ENCODE results near the gene KLHL33. TPM values are rescaled to one million over a fixed set of nuclear protein-coding genes. Genes with fewer than 3 reads are reported as not detected.
"Not testable (repeated sequence)": the region's sequence is repeated elsewhere in the genome, so short reads cannot be mapped to it uniquely, and the experiment has no call there.

The KLHL33 gene
- total and polyA plus RNA-seq, 11 donors: 0.07 to 1.00 (median 0.58) TPM

DNA sequence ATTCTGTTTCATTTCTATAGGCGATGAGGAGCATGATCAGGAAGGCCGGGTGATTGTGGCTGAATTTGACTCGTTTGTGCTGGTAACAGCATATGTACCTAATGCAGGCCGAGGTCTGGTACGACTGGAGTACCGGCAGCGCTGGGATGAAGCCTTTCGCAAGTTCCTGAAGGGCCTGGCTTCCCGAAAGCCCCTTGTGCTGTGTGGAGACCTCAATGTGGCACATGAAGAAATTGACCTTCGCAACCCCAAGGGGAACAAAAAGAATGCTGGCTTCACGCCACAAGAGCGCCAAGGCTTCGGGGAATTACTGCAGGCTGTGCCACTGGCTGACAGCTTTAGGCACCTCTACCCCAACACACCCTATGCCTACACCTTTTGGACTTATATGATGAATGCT, 21.0 kb upstream of the KLHL33 start:
- no peak overlapping the region for H3K4me3 ChIP-seq
- H3K27ac ChIP-seq: peak overlapping the region in 2 of 12 donors; percentile 7 to 95
- DNase-seq (no peak), ATAC-seq (no peak)
- peaks cover 0 to 54% (median 44%) of the 10 kb centered on the region in 9 donors for H3K36me3 ChIP-seq
- H3K4me1 ChIP-seq: peaks cover 0 to 65% (median 38%) of the 10 kb centered on the region in 12 donors
- H3K9me3 ChIP-seq: no peaks in the 10 kb centered on the region
- intact Hi-C loops (cut with DNase I): loop anchor here in 7 of 10 donors (5.0 to 10.0 kb wide), 9 partner anchors 45 to 228 kb away; partner anchors contain the start of genes PARP2 (in 5 of the 7), RNASE4 (in 2 of the 7), TEP1 (in 2 of the 7) and ANG (in 1 of the 7)
- WGBS, 4 donors: 77 to 82% (median 80%) methylated on average over 13 of the region's 13 CpGs
- no peaks in the 10 kb centered on the region for H3K27me3 ChIP-seq
- TF ChIP-seq CTCF (IDR thresholded peaks at IDR 0.05): no peak
- no peak for TF ChIP-seq POLR2A (IDR thresholded peaks at IDR 0.05)

DNA sequence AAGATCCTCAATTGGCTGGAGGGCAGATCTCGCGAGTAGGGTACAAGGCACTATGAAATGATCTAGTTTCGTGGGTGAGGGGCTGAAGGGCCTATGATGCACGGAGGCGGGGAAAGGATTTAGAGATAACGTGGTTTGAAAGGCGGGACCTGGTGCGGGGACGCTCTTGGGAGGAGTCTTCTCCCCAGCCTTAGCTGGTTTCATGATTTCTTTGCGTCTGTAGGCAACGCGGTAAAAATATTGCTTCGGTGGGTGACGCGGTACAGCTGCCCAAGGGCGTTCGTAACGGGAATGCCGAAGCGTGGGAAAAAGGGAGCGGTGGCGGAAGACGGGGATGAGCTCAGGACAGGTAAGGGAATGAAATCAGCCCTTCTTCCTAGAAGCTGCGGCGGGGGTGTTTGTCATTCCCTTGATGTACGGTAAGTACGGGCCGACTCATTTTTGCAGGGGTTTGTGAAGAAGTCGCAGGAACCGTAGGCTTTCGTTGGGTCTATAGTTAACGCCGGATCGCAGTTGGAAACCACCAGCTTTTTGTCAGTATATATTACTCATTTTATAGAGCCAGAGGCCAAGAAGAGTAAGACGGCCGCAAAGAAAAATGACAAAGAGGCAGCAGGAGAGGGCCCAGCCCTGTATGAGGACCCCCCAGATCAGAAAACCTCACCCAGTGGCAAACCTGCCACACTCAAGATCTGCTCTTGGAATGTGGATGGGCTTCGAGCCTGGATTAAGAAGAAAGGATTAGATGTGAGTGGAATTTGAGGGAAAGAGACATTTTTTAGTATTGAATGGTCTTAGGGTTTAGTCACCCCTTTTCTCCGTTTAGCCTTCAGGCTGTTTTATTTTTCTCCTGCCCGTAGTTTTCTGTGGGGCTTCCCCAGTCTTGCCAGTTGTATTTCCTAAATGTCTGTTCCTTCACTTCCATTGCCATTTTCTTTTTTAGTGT, 19.7 kb upstream of the KLHL33 start:
- peak in 1 of 5 donors; percentile 58 for DNase-seq
- intact Hi-C loops (cut with DNase I): loop anchor here (1.0 to 10.0 kb wide), 13 partner anchors 42 to 229 kb away; partner anchors contain the start of genes PARP2 (in 6 of the 10), TEP1 (in 5 of the 10), RNASE4 (in 2 of the 10) and ANG (in 1 of the 10)
- Histone ChIP-seq H3K27ac (peak overlapping the region; percentile 88 to 98 (median 93)), H3K27me3 (no peaks in the 10 kb centered on the region), H3K4me1 (peaks cover 0 to 62% (median 35%) of the 10 kb centered on the region in 12 donors), H3K4me3 (peak overlapping the region; percentile 71 to 92 (median 81)), H3K36me3 (peaks cover 0 to 67% (median 58%) of the 10 kb centered on the region in 9 donors), H3K9me3 (no peaks in the 10 kb centered on the region)
- peak; percentile 19 to 66 (median 61) for ATAC-seq
- 1 to 2% (median 1%) methylated on average over 39 of the region's 39 CpGs for WGBS, 4 donors
- TF ChIP-seq POLR2A (IDR thresholded peaks at IDR 0.05) (no peak), CTCF (IDR thresholded peaks at IDR 0.05) (no peak)

- DNase-seq: peak; percentile 98 to 99 (median 99)
- Histone ChIP-seq H3K36me3 (peaks cover 0 to 73% (median 63%) of the 10 kb centered on the region in 9 donors), H3K9me3 (no peaks in the 10 kb centered on the region), H3K27me3 (no peaks in the 10 kb centered on the region), H3K4me3 (peak within 1 kb of the TSS; percentile 71 to 92 (median 81)), H3K27ac (peak within 1 kb of the TSS; percentile 88 to 98 (median 93)), H3K4me1 (peaks cover 0 to 53% (median 26%) of the 10 kb centered on the region in 12 donors)
- TF ChIP-seq CTCF (IDR thresholded peaks at IDR 0.05) (peak in 1 of 12 donors; percentile 6), POLR2A (IDR thresholded peaks at IDR 0.05) (peak in 1 of 2 donors; percentile 89)
- ATAC-seq: peak; percentile 95 to 97 (median 96)
- intact Hi-C loops (cut with DNase I): loop anchor here (1.0 to 10.0 kb wide), 15 partner anchors 37 to 230 kb away; partner anchors contain the start of genes PARP2 (in 6 of the 10), TEP1 (in 6 of the 10), CCNB1IP1 (in 2 of the 10) and RNASE4 (in 2 of the 10)
- WGBS, 4 donors: 0 to 1% (median 0%) methylated on average over 42 to 56 of the region's 56 CpGs
These were observed 18.8 kb upstream of the KLHL33 start, which contains the start of the genes APEX1 and OSGEP for GRCh38 chr14:20454516-20455354. APEX1 (plus strand) TSS chr14:20455226; CDS start chr14:20455646, 420 bp downstream. OSGEP (minus strand) TSS chr14:20454812; CDS start chr14:20454683, 129 bp downstream.

- intact Hi-C loops (cut with DNase I): loop anchor here in 7 of 10 donors (5.0 to 10.0 kb wide), 8 partner anchors 36 to 232 kb away; partner anchors contain the start of genes CCNB1IP1 (in 2 of the 7), PARP2 (in 2 of the 7), ANG (in 1 of the 7) and RNASE4 (in 1 of the 7)
- Histone ChIP-seq H3K36me3 (peaks cover 0 to 73% (median 63%) of the 10 kb centered on the region in 9 donors), H3K4me1 (peaks cover 0 to 34% (median 21%) of the 10 kb centered on the region in 12 donors)
- H3K27me3 ChIP-seq, H3K27ac ChIP-seq, DNase-seq, H3K9me3 ChIP-seq, H3K4me3 ChIP-seq, ATAC-seq: not testable (repeated sequence)
- 93 to 95% (median 93%) methylated on average over 8 of the region's 8 CpGs for WGBS, 4 donors
These were observed 16.9 kb upstream of the KLHL33 start for GRCh38 chr14:20452831-20453230.

All from heart left ventricle (tissue), 16 donors.